CD14-positive monocyte (primary cell): Measurements from ENCODE around the gene ACTA1. TPM values are rescaled to one million over a fixed set of nuclear protein-coding genes. Genes with fewer than 3 reads are reported as not detected.

Experiments used
- DNase-seq, 3 donors: peaks; one replicate each; pipeline ENCODE4 v3.0.0-alpha.2; 2011 to 2022
- H2AFZ ChIP-seq: 2 replicates; pipeline ENCODE4 v1.6.0; 2012; ENCODE audit warnings: mild to moderate bottlenecking, low read depth, low read length, inconsistent platforms; ENCODE audit not compliant: insufficient read depth, poor library complexity, severe bottlenecking
- H3K27ac ChIP-seq, 2 donors: 1 replicate in 1 of 2; 2 replicates in 1 of 2; pipeline ENCODE4 v1.5.1; 2012 to 2013; ENCODE audit warnings: low read length in 2 of 2, control low read depth in 1 of 2, inconsistent platforms in 1 of 2, low read depth in 1 of 2, mild to moderate bottlenecking in 1 of 2
- H3K27me3 ChIP-seq, 2 donors: one replicate each; pipeline versions ENCODE4 v1.6.0 to v1.6.1; 2011 to 2013; ENCODE audit warnings: low read length in 2 of 2; ENCODE audit not compliant: control insufficient read depth in 2 of 2, insufficient read depth in 2 of 2
- H3K36me3 ChIP-seq, 2 donors: replicated peaks in 1 of 2; 1 replicate in 1 of 2; 2 replicates in 1 of 2; pipeline versions ENCODE4 v1.5.1 to v1.6.1; 2012 to 2013; ENCODE audit warnings: low read length in 2 of 2, control low read depth in 1 of 2, inconsistent platforms in 1 of 2, mild to moderate bottlenecking in 1 of 2; ENCODE audit not compliant: insufficient read depth in 2 of 2, control insufficient read depth in 1 of 2
- H3K4me1 ChIP-seq, 2 donors: 1 replicate in 1 of 2; 2 replicates in 1 of 2; pipeline versions ENCODE4 v1.5.1 to v1.6.1; 2012 to 2013; ENCODE audit warnings: low read length in 2 of 2, control low read depth in 1 of 2, inconsistent platforms in 1 of 2, mild to moderate bottlenecking in 1 of 2, moderate library complexity in 1 of 2; ENCODE audit not compliant: insufficient read depth in 2 of 2, control insufficient read depth in 1 of 2
- H3K4me2 ChIP-seq: replicated peaks from 2 replicates; pipeline ENCODE3; 2012; ENCODE audit warnings: low read length, moderate library complexity, mild to moderate bottlenecking; ENCODE audit not compliant: poor library complexity, severe bottlenecking; ENCODE audit errors: extremely low read depth
- H3K4me3 ChIP-seq, 3 experiments: fragments of 200-600 bp in 1 of 3; sonication (generic) in 1 of 3; replicated peaks in 1 of 3; 1 replicate in 2 of 3; 2 replicates in 1 of 3; pipeline ENCODE4 v1.5.1; 2011 to 2013; ENCODE audit warnings: low read length in 3 of 3, mild to moderate bottlenecking in 3 of 3, control low read depth in 2 of 3, low read depth in 2 of 3, inconsistent platforms in 1 of 3, moderate library complexity in 1 of 3
- H3K79me2 ChIP-seq: 2 replicates; pipeline ENCODE4 v1.6.0; 2012; ENCODE audit warnings: mild to moderate bottlenecking, control low read depth, inconsistent platforms, low read length, moderate library complexity; ENCODE audit not compliant: insufficient read depth
- H3K9ac ChIP-seq: 2 replicates; pipeline ENCODE4 v1.6.0; 2017; ENCODE audit warnings: low read length, mild to moderate bottlenecking; ENCODE audit not compliant: insufficient read depth, poor library complexity, severe bottlenecking
- H3K9me3 ChIP-seq, 2 donors: replicated peaks in 1 of 2; 1 replicate in 1 of 2; 2 replicates in 1 of 2; pipeline versions ENCODE4 v1.5.1 to v1.6.1; 2012 to 2013; ENCODE audit warnings: low read length in 2 of 2, control low read depth in 1 of 2; ENCODE audit not compliant: control insufficient read depth in 1 of 2, insufficient read depth in 1 of 2
- H4K20me1 ChIP-seq: 2 replicates; pipeline ENCODE4 v1.6.0; 2012; ENCODE audit warnings: mild to moderate bottlenecking, low read length, control low read depth, moderate library complexity; ENCODE audit not compliant: insufficient read depth
- H3K27ac Mint-ChIP-seq, 7 donors: one replicate each; pipeline ENCODE4 v1.8.0; 2020; ENCODE audit warnings: mild to moderate bottlenecking in 7 of 7, mixed read lengths in 7 of 7, moderate library complexity in 6 of 7, inconsistent platforms in 2 of 7
- H3K27me3 Mint-ChIP-seq, 3 donors: one replicate each; pipeline ENCODE4 v1.8.0; 2021 to 2022; ENCODE audit warnings: low read depth in 3 of 3, mild to moderate bottlenecking in 3 of 3, mixed read lengths in 3 of 3, moderate library complexity in 3 of 3, inconsistent platforms in 1 of 3
- H3K36me3 Mint-ChIP-seq, 2 donors: one replicate each; pipeline ENCODE4 v1.8.0; 2020; ENCODE audit warnings: mixed read lengths in 2 of 2, inconsistent platforms in 1 of 2, mild to moderate bottlenecking in 1 of 2
- H3K4me1 Mint-ChIP-seq: one replicate; pipeline ENCODE4 v1.8.0; 2020; ENCODE audit warnings: mild to moderate bottlenecking, mixed read lengths
- H3K4me3 Mint-ChIP-seq, 2 donors: one replicate each; pipeline ENCODE4 v1.8.0; 2020; ENCODE audit warnings: mild to moderate bottlenecking in 2 of 2, mixed read lengths in 2 of 2, moderate library complexity in 1 of 2
- H3K9me3 Mint-ChIP-seq, 7 donors: one replicate each; pipeline ENCODE4 v1.8.0; 2020 to 2022; ENCODE audit warnings: mixed read lengths in 7 of 7, mild to moderate bottlenecking in 6 of 7, moderate library complexity in 6 of 7, inconsistent platforms in 2 of 7
- CTCF ChIP-seq: fragments of 200-600 bp; IDR thresholded peaks from one replicate; pipeline ENCODE4 v1.8.0; 2022; ENCODE audit warnings: antibody characterized with exemption, mild to moderate bottlenecking
- WGBS: methylation state at CpG from one replicate; pipeline ENCODE4 v1.1.5; 2013; ENCODE audit warnings: missing lambda C conversion rate; ENCODE audit not compliant: insufficient coverage; 5-methylcytosine and 5-hydroxymethylcytosine counted together
- intact Hi-C, 2 donors: fragments of 100-400 bp; cut with micrococcal nuclease; formaldehyde crosslinking; loops; one replicate each; pipeline versions ENCODE4 v1.15.0 to v1.15.1; 2023
- polyA plus RNA-seq, 3 donors: library from polyadenylated mRNA; depleted of rRNA in 1 of 3; unstranded in 2 of 3; stranded (reverse) in 1 of 3; fragments of 300-500 nt in 2 of 3; fragments of >200 nt in 1 of 3; fragmentation: Illumina TruSeq in 2 of 3; gene quantifications; 1 replicate in 2 of 3; 2 replicates in 1 of 3; pipeline ENCODE4 v1.2.3, GENCODE V29; 2012 to 2021

ACTA1 gene
- polyA plus RNA-seq, 3 donors, result 0.72 TPM; not detected in 2

DNA sequence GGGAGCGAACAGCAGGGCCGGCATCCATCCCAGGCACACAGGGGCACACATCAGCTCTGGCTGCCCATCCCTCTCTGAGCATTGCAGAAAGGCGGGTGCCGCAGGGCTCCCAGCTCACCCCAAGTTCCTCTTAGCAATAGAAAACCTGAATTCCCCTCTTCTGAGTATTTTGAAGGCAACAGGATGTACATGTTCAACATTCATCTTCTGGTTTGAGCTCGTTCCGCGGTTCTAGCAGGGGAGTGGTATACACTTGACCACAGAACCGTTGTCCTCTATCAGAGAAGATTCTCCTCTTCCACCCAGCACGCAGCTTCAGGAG is 23.6 kb downstream of the ACTA1 start:
- DNase-seq, result peak; percentile 22 to 47 (median 31)
- H2AFZ ChIP-seq, result no peak overlapping the region
- H3K27me3 Mint-ChIP-seq, result peaks cover 54 to 78% (median 65%) of the 10 kb centered on the region in 3 donors
- intact Hi-C loops, result no loop called here
- H3K4me3 Mint-ChIP-seq, result peak overlapping the region; percentile 20 to 89
- H3K36me3 Mint-ChIP-seq, result peaks cover 0 to 3% of the 10 kb centered on the region in 2 donors
- peaks cover 0 to 14% (median 3%) of the 10 kb centered on the region in 7 donors for H3K9me3 Mint-ChIP-seq
- no peaks in the 10 kb centered on the region for H3K36me3 ChIP-seq
- H3K4me3 ChIP-seq, result peak overlapping the region in 1 of 3 experiments; percentile 52
- H3K9ac ChIP-seq, result no peak overlapping the region
- no peaks in the 10 kb centered on the region for H4K20me1 ChIP-seq
- 23% methylated on average over 4 of the region's 9 CpGs for WGBS
- H3K4me1 ChIP-seq, result peaks cover 39 to 45% of the 10 kb centered on the region in 2 donors
- H3K4me2 ChIP-seq, result peak overlapping the region; percentile 65
- no peak for TF ChIP-seq CTCF
- H3K27ac ChIP-seq, result peak overlapping the region in 1 of 2 donors; percentile 27
- H3K27me3 ChIP-seq, result peaks cover 23 to 62% of the 10 kb centered on the region in 2 donors
- H3K27ac Mint-ChIP-seq, result peak overlapping the region in 1 of 7 donors; percentile 72
- peaks cover 41% of the 10 kb centered on the region for H3K4me1 Mint-ChIP-seq
- no peaks in the 10 kb centered on the region for H3K79me2 ChIP-seq
- peaks cover 0 to 9% of the 10 kb centered on the region in 2 donors for H3K9me3 ChIP-seq

GRCh38 chr1:229409616-229410369 is 24.1 kb downstream of the ACTA1 start:
- 40% methylated on average over 16 of the region's 18 CpGs for WGBS
- no peak for DNase-seq
- peak overlapping the region; percentile 20 to 89 for H3K4me3 Mint-ChIP-seq

More at GRCh38 chr1:229409616-229410369, 24.1 kb downstream of the ACTA1 start:
- H3K27me3 ChIP-seq, result peaks cover 23 to 67% of the 10 kb centered on the region in 2 donors
- intact Hi-C loops, result no loop called here
- H3K4me2 ChIP-seq, result peak overlapping the region; percentile 65
- Mint-ChIP-seq H3K36me3 (peaks cover 0 to 3% of the 10 kb centered on the region in 2 donors), H3K27me3 (peaks cover 59 to 83% (median 70%) of the 10 kb centered on the region in 3 donors), H3K4me1 (peaks cover 41% of the 10 kb centered on the region), H3K9me3 (peaks cover 0 to 14% (median 3%) of the 10 kb centered on the region in 7 donors), H3K27ac (peak overlapping the region in 3 of 7 donors; percentile 60 to 72 (median 66))
- peak overlapping the region in 1 of 3 experiments; percentile 52 for H3K4me3 ChIP-seq
- H3K9ac ChIP-seq, result no peak overlapping the region
- no peaks in the 10 kb centered on the region for H3K36me3 ChIP-seq
- peaks cover 0 to 9% of the 10 kb centered on the region in 2 donors for H3K9me3 ChIP-seq
- no peaks in the 10 kb centered on the region for H4K20me1 ChIP-seq
- H3K27ac ChIP-seq, result no peak overlapping the region
- no peak overlapping the region for H2AFZ ChIP-seq
- H3K79me2 ChIP-seq, result no peaks in the 10 kb centered on the region
- H3K4me1 ChIP-seq, result peaks cover 36 to 45% of the 10 kb centered on the region in 2 donors
- TF ChIP-seq CTCF, result no peak
